OCI-LY1 (cell line): ENCODE data around the gene TCERG1L.
"Not testable (repeated sequence)": the region's sequence is repeated elsewhere in the genome, so short reads cannot be mapped to it uniquely, and the experiment has no call there.

ENCODE experiments used
- H2AFZ ChIP-seq: fragments of 200-600 bp; sonication (generic), shearing (Covaris generic); 2 replicates; pipeline ENCODE4 v1.6.0; 2014; ENCODE audit warnings: antibody characterized with exemption, mild to moderate bottlenecking, low read length
- H3F3A ChIP-seq: fragments of 200-600 bp; sonication (generic), shearing (Covaris generic); 2 replicates; pipeline ENCODE4 v1.6.0; 2014; ENCODE audit warnings: mild to moderate bottlenecking, antibody characterized with exemption, low read length, moderate library complexity; ENCODE audit not compliant: insufficient read depth
- H3K27ac ChIP-seq: fragments of 200-600 bp; sonication (generic); 2 replicates; pipeline ENCODE4 v1.5.1; 2014; ENCODE audit warnings: low read length, mixed run types, mild to moderate bottlenecking, low read depth; ENCODE audit not compliant: poor library complexity, severe bottlenecking
- H3K27me3 ChIP-seq: fragments of 200-600 bp; sonication (generic); 2 replicates; pipeline ENCODE4 v1.6.0; 2014; ENCODE audit warnings: antibody characterized with exemption, mild to moderate bottlenecking, low read length, moderate library complexity; ENCODE audit not compliant: insufficient read depth
- H3K36me3 ChIP-seq: fragments of 200-600 bp; sonication (generic); 2 replicates; pipeline ENCODE4 v1.6.1; 2014; ENCODE audit warnings: mild to moderate bottlenecking, antibody characterized with exemption, low read length, moderate library complexity, mixed read lengths; ENCODE audit not compliant: insufficient read depth
- H3K4me1 ChIP-seq: fragments of 200-600 bp; sonication (generic); 2 replicates; pipeline ENCODE4 v1.5.1; 2014; ENCODE audit warnings: mild to moderate bottlenecking, low read length, moderate library complexity; ENCODE audit not compliant: insufficient read depth, severe bottlenecking
- H3K4me2 ChIP-seq: fragments of 200-600 bp; sonication (generic), shearing (Covaris generic); 2 replicates; pipeline ENCODE4 v1.6.1; 2014; ENCODE audit warnings: low read length
- H3K4me3 ChIP-seq: fragments of 200-600 bp; sonication (generic); 2 replicates; pipeline ENCODE4 v1.5.1; 2014; ENCODE audit warnings: low read length, low read depth, mild to moderate bottlenecking, mixed read lengths; ENCODE audit not compliant: poor library complexity, severe bottlenecking
- H3K79me2 ChIP-seq: fragments of 200-600 bp; shearing (Covaris generic); 2 replicates; pipeline ENCODE4 v1.6.1; 2016; ENCODE audit warnings: mixed run types, low read length, mixed read lengths; ENCODE audit not compliant: insufficient read depth
- H3K9ac ChIP-seq: fragments of 200-600 bp; sonication (generic), shearing (Covaris generic); 2 replicates; pipeline ENCODE4 v1.6.1; 2014; ENCODE audit warnings: mild to moderate bottlenecking, low read length, mixed read lengths
- H3K9me2 ChIP-seq: fragments of 200-600 bp; sonication (generic), shearing (Covaris generic); 2 replicates; pipeline ENCODE4 v1.6.1; 2014; ENCODE audit warnings: low read depth, mild to moderate bottlenecking, low read length, mixed read lengths
- H3K9me3 ChIP-seq: fragments of 200-600 bp; shearing (Covaris generic); 2 replicates; pipeline ENCODE4 v1.6.1; 2014; ENCODE audit warnings: low read length, mixed read lengths
- H4K20me1 ChIP-seq: fragments of 200-600 bp; sonication (generic), shearing (Covaris generic); 2 replicates; pipeline ENCODE4 v1.6.0; 2016; ENCODE audit warnings: mild to moderate bottlenecking, low read length; ENCODE audit not compliant: insufficient read depth
- EZH2 ChIP-seq: fragments of 200-600 bp; sonication (generic), shearing (Covaris generic); IDR thresholded peaks from 2 replicates; pipeline ENCODE4 v1.8.0; 2017; ENCODE audit warnings: borderline replicate concordance, mixed run types, mild to moderate bottlenecking, antibody characterized with exemption, low read length, moderate library complexity, mixed read lengths
- TF ChIP-seq, protein P1 (sequence below): fragments of 200-600 bp; sonication (generic), shearing (Covaris generic); IDR thresholded peaks from 2 replicates; pipeline ENCODE4 v1.5.1; 2017; ENCODE audit warnings: mild to moderate bottlenecking, antibody characterized with exemption, low read length, moderate library complexity, mixed read lengths

The TCERG1L gene

DNA sequence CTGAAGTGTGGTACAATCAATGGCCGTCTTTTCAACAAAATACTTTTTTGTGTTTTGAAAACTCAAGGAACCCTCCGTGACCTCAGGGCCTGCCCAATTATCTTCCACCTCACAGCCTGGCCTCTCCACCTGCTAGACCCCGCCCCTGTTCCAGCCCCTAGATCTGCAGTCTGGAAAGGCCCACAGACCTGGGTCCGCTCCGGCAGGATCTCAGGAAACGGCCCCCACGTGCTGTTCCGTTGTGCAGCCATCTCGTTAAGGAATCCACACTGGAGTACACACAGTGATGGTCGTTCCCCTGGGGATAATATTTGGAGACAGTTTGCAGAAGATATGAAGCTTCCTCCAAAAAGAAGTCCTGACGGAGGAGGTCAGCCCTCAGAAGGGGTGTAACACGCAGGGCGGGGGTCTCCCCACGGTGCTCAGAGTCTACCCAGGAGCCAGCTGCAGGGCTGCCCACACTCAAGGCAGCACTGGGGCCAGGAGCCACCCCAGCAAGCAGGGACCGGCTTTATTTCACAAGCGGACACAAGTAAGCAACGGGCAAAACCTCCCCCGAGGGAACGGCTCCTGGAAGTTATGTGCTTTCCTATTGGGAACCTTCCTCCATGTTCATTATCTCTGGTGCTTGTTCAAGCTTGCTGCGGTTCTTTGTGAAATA lies 73.4 kb downstream of the TCERG1L start:
- no peaks in the 10 kb centered on the region for H3K9me2 ChIP-seq
- no peak overlapping the region for H3K4me3 ChIP-seq
- H3K36me3 ChIP-seq = no peaks in the 10 kb centered on the region
- H4K20me1 ChIP-seq = no peaks in the 10 kb centered on the region
- no peaks in the 10 kb centered on the region for H3K9me3 ChIP-seq
- H3K4me1 ChIP-seq = no peaks in the 10 kb centered on the region
- no peak overlapping the region for H3K27ac ChIP-seq
- no peak overlapping the region for H3K9ac ChIP-seq
- H3K79me2 ChIP-seq = no peaks in the 10 kb centered on the region
- no peaks in the 10 kb centered on the region for H3K27me3 ChIP-seq
- no peak overlapping the region for H3K4me2 ChIP-seq
- TF ChIP-seq, protein P1, sequence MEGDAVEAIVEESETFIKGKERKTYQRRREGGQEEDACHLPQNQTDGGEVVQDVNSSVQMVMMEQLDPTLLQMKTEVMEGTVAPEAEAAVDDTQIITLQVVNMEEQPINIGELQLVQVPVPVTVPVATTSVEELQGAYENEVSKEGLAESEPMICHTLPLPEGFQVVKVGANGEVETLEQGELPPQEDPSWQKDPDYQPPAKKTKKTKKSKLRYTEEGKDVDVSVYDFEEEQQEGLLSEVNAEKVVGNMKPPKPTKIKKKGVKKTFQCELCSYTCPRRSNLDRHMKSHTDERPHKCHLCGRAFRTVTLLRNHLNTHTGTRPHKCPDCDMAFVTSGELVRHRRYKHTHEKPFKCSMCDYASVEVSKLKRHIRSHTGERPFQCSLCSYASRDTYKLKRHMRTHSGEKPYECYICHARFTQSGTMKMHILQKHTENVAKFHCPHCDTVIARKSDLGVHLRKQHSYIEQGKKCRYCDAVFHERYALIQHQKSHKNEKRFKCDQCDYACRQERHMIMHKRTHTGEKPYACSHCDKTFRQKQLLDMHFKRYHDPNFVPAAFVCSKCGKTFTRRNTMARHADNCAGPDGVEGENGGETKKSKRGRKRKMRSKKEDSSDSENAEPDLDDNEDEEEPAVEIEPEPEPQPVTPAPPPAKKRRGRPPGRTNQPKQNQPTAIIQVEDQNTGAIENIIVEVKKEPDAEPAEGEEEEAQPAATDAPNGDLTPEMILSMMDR = no peak
- no peak for TF ChIP-seq EZH2
- H2AFZ ChIP-seq = no peak overlapping the region
- H3F3A ChIP-seq = no peaks in the 10 kb centered on the region

DNA sequence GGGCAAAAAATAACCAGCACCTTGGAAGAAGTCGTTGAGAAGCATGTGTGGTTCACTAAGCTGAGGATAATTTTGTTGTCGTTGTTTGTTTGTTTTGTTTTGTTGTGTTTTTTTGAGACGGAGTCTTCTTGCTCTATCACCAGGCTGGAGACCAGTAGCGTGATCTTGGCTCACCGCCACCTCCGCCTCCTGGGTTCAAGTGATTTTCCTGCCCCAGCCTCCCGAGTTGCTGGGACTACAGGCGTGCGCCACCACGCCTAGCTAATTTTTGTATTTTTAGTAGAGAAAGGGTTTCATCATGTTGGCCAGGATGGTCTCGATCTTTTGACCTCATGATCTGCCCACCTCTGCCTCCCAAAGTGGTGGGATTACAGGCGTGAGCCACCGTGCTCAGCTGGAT lies 76.9 kb downstream of the TCERG1L start:
- H3K36me3 ChIP-seq, H3K27me3 ChIP-seq, H3K9me2 ChIP-seq, H3K4me3 ChIP-seq, H4K20me1 ChIP-seq, H3F3A ChIP-seq, H3K9me3 ChIP-seq, H3K9ac ChIP-seq, H2AFZ ChIP-seq, H3K4me2 ChIP-seq, H3K4me1 ChIP-seq, H3K27ac ChIP-seq, H3K79me2 ChIP-seq: not testable (repeated sequence)

DNA sequence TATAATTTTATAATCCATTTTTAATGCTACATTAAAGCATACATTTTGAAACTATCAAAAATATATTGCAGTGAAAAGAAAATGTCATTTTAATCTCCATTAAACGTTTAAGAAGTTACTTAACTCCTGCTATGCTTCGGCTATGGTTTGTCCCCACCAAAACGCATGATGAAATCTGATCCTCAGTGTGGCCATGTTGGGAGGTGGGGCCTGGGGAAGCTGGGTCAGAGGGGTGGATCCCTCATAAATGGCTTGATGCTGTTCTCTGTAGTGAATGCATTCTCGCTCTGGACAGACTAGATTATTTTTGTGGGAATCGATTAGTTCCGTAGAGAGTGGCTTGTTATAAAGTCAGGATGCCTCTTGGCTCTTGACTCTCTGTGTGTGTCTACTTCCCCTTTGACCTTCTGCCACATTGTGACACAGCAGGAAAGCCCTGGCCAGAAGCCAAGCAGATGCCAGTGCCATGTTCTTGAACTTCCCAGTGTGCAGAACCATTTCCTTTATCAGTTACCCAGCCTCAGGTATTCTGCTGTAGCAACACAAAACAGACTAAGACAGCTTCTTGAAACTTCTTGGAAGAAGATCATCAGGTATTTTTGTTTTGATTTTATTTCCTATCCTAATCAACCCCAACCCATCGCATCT lies 77.8 kb downstream of the TCERG1L start:
- Histone ChIP-seq H3K9me3 (no peaks in the 10 kb centered on the region), H3K27ac (no peak overlapping the region), H3F3A (no peaks in the 10 kb centered on the region), H3K9ac (no peak overlapping the region), H3K79me2 (no peaks in the 10 kb centered on the region), H3K9me2 (no peaks in the 10 kb centered on the region), H3K4me2 (no peak overlapping the region), H4K20me1 (no peaks in the 10 kb centered on the region), H3K4me3 (no peak overlapping the region), H3K4me1 (no peaks in the 10 kb centered on the region), H2AFZ (no peak overlapping the region), H3K36me3 (no peaks in the 10 kb centered on the region), H3K27me3 (no peaks in the 10 kb centered on the region)
- TF ChIP-seq, protein P1 = no peak
- TF ChIP-seq EZH2 = no peak
